ENCODE data around the gene FRYL. TPM values are rescaled to one million over a fixed set of nuclear protein-coding genes. Genes with fewer than 3 reads are reported as not detected.

FRYL gene
- polyA plus RNA-seq, 1 donor from 2014 or later = 64.0 TPM

GRCh38 chr4:48727666-48728459 lies 52.2 kb downstream of the FRYL start:
- Histone ChIP-seq H3K9ac (ENCODE audit: low read length) (no peak overlapping the region), H4K20me1 (ENCODE audit: insufficient read depth) (no peaks in the 10 kb centered on the region)

DNA sequence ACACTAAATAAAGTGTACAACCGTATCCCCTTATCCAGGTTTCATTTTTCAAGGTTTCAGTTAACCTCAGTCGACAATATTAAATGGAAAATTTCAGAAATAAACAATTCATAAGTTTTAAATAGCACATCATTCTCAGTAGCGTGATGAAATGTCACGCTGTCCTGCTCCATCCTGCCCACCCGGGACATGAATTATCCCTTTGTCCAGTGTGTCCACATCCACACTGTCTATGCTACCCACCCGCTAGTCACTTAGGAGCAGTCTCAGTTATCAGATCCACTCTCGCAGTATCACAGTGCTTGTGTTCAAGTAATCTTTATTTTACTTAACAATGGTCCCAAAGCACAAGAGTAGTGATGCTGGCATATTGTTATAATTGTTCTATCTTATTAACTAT lies 54.7 kb downstream of the FRYL start:
- Histone ChIP-seq H4K20me1 (ENCODE audit: insufficient read depth) (no peaks in the 10 kb centered on the region), H3K27ac (ENCODE audit: low read length) (no peak overlapping the region)
- TF ChIP-seq EZH2 (IDR thresholded peaks at IDR 0.05; ENCODE audit: borderline replicate concordance, insufficient read depth, low read length, poor library complexity, severe bottlenecking) = no peak
- TF ChIP-seq POLR2AphosphoS5 (IDR thresholded peaks at IDR 0.05) = no peak
- TF ChIP-seq REST (IDR thresholded peaks at IDR 0.05; ENCODE audit: borderline replicate concordance) = no peak
- TF ChIP-seq EP300 (conservative IDR thresholded peaks at IDR 0.05; ENCODE audit: poor library complexity, severe bottlenecking) = no peak
- TF ChIP-seq SMC3 (conservative IDR thresholded peaks at IDR 0.05; ENCODE audit: poor library complexity) = no peak
- no peak for TF ChIP-seq TAF1 (IDR thresholded peaks at IDR 0.05; ENCODE audit: low read depth)
- TF ChIP-seq MXI1 (conservative IDR thresholded peaks at IDR 0.05; ENCODE audit: poor library complexity, severe bottlenecking) = no peak
- TF ChIP-seq RAD21 (conservative IDR thresholded peaks at IDR 0.05) = no peak
- TF ChIP-seq CTCF (IDR thresholded peaks at IDR 0.05; ENCODE audit: poor library complexity, severe bottlenecking) = no peak

More at GRCh38 chr4:48727666-48728459, 52.2 kb downstream of the FRYL start:
- no peaks in the 10 kb centered on the region for H3F3A ChIP-seq (ENCODE audit: insufficient read depth, low read length, poor library complexity, severe bottlenecking)
- TF ChIP-seq TAF1 (IDR thresholded peaks at IDR 0.05; ENCODE audit: low read depth) (no peak), EP300 (conservative IDR thresholded peaks at IDR 0.05; ENCODE audit: poor library complexity, severe bottlenecking) (no peak), REST (IDR thresholded peaks at IDR 0.05; ENCODE audit: borderline replicate concordance) (no peak), RAD21 (conservative IDR thresholded peaks at IDR 0.05) (no peak)
- H3K9me3 ChIP-seq (ENCODE audit: low read length) = no peaks in the 10 kb centered on the region
- H3K4me3 ChIP-seq (ENCODE audit: low read length) = no peak overlapping the region
- no peaks in the 10 kb centered on the region for H3K36me3 ChIP-seq (ENCODE audit: insufficient read depth, low read length)
- H3K9me2 ChIP-seq (ENCODE audit: insufficient read depth, low read length) = no peaks in the 10 kb centered on the region
- no peaks in the 10 kb centered on the region for H3K27me3 ChIP-seq (ENCODE audit: insufficient read depth, low read depth, low read length)
- peaks cover 49% of the 10 kb centered on the region for H3K79me2 ChIP-seq (replicated peaks; ENCODE audit: insufficient read depth, low read length)
- H3K4me2 ChIP-seq (ENCODE audit: low read length) = no peak overlapping the region
- H2AFZ ChIP-seq (ENCODE audit: low read depth, low read length) = no peak overlapping the region
- H3K27ac ChIP-seq (ENCODE audit: low read length) = no peak overlapping the region

More for the DNA sequence above, 54.7 kb downstream of the FRYL start:
- Histone ChIP-seq H3K36me3 (ENCODE audit: insufficient read depth, low read length) (no peaks in the 10 kb centered on the region), H3K4me3 (ENCODE audit: low read length) (no peak overlapping the region), H3K4me2 (ENCODE audit: low read length) (no peak overlapping the region), H3K9me2 (ENCODE audit: insufficient read depth, low read length) (no peaks in the 10 kb centered on the region), H2AFZ (ENCODE audit: low read depth, low read length) (no peak overlapping the region), H3K9me3 (ENCODE audit: low read length) (no peaks in the 10 kb centered on the region), H3K27me3 (ENCODE audit: insufficient read depth, low read depth, low read length) (no peaks in the 10 kb centered on the region), H3K79me2 (replicated peaks; ENCODE audit: insufficient read depth, low read length) (peaks cover 58% of the 10 kb centered on the region), H3F3A (ENCODE audit: insufficient read depth, low read length, poor library complexity, severe bottlenecking) (no peaks in the 10 kb centered on the region), H3K9ac (ENCODE audit: low read length) (no peak overlapping the region)
